Mucosa of gallbladder (tissue), 1 donor: Measurements from ENCODE around the gene FRS2. TPM values are rescaled to one million over a fixed set of nuclear protein-coding genes. Genes with fewer than 3 reads are reported as not detected.

Source experiments
- DNase-seq: peaks from one replicate; pipeline ENCODE4 v3.0.0-alpha.2; 2020; ENCODE audit warnings: low spot score
- total RNA-seq: library from RNA; stranded (reverse); gene quantifications from one replicate; pipeline ENCODE4 v1.2.1, GENCODE V29; 2021
- donor health status: DM: no; HTN: no; CAD: no.

The FRS2 gene
- total RNA-seq, 1 donor from 2014 or later: 31.1 TPM

- no peak for DNase-seq
Observed at GRCh38 chr12:69627501-69627900, 157.3 kb downstream of the FRS2 start.

Other genes starting within 250 kb of the FRS2 start
- gene CPSF6, start 230.8 kb upstream of the FRS2 start, total RNA-seq: 44.7 TPM
- gene LYZ, start 122.0 kb upstream of the FRS2 start, total RNA-seq: 1,541 TPM
- 12.7 TPM for gene YEATS4, start 110.6 kb upstream of the FRS2 start, total RNA-seq
- gene CCT2, start 115.1 kb downstream of the FRS2 start, total RNA-seq: 86.5 TPM
- not detected for gene LRRC10, start 140.5 kb downstream of the FRS2 start, total RNA-seq
- 0.46 TPM for gene BEST3, start 228.9 kb downstream of the FRS2 start, total RNA-seq